ENCODE results near the gene NMT2.

NMT2 gene

DNA sequence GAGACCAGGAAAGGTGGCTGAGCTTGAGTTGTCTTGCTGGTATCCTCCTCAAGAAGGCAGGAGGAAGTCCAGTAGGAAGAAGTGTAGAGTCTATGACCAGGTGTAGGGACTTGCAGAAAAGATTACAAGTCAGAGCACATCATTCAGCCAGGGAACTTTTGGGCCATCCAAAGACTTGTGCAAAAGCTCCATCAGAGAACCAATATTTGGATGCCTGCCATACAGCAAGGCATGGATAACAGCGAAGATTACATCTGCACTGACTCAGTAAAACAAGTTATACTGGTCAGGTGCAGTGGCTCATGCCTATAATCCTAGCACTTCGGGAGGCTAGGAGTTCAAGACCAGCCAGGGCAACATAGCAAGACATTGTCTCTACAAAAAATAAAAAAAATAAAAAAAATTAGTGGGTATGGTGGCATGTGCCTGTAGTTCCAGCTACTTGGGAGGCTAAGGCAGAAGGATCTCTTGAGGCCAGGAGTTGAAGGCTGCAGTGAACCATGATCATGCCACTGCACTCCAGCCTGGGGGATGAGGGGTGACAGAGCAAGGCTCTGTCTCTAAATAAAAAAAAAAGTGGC, 13.2 kb upstream of the NMT2 start:
- no peak for DNase-seq (ENCODE audit: extremely low read depth in 1 of 2, low read depth in 1 of 2)

DNA sequence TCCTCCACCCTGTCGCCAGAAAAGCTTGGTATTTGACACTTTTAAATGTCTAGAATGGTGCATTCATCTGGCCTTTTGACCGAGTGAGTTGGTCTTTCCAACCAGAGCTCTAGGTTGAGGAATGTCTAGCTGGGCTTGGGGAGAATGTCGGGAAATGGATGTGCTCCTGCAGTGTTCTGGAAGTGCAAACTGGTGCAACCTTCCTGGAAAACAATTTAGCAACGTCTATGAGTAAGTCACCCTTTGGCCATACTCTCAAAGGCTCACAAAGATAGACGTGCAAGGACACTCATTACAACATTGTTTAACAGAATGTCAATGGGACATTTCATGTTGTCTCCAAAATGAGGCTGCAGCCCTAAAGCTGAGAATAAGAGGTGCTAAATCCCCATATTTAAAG, 12.2 kb upstream of the NMT2 start:
- no peak for DNase-seq (ENCODE audit: extremely low read depth in 1 of 2, low read depth in 1 of 2)

DNA sequence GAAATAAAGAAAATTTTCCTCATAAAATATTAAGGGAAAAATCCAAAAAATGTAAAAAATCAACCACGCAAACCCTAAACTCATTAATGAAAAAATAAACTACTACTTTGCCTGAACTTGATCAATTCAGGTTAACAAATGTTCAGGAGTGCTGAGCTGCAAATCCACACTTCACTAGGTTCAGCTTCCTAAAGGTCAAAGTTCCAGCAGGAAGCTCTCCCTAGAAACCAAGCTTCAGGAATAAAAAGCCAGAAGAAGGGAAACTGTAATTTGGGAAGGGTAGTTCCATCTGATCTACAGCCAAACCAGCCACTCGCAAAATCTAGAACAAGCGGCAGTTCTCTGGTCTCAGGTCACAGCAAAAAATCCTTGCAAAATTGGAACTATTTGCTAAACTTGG, 7.8 kb upstream of the NMT2 start:
- no peak for DNase-seq (ENCODE audit: extremely low read depth in 1 of 2, low read depth in 1 of 2)

DNA sequence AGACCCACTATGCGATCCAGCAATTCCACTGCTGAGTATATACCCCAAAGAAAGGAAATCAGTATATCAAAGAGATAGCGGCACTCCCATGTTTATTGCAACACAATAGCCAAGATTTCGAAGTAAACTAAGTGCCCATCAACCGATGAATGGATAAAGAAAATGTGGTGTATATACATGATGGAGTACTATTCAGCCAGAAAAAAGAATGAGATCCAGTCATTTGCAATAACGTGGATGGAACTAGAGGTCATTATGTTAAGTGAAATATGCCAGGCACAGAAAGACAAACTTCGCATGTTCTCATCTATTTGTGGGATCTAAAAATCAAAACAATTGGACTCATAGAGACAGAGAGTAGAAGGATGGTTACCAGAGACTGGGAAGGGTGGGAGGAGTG, 7.1 kb upstream of the NMT2 start:
- DNase-seq (ENCODE audit: extremely low read depth in 1 of 2, low read depth in 1 of 2): no peak

DNA sequence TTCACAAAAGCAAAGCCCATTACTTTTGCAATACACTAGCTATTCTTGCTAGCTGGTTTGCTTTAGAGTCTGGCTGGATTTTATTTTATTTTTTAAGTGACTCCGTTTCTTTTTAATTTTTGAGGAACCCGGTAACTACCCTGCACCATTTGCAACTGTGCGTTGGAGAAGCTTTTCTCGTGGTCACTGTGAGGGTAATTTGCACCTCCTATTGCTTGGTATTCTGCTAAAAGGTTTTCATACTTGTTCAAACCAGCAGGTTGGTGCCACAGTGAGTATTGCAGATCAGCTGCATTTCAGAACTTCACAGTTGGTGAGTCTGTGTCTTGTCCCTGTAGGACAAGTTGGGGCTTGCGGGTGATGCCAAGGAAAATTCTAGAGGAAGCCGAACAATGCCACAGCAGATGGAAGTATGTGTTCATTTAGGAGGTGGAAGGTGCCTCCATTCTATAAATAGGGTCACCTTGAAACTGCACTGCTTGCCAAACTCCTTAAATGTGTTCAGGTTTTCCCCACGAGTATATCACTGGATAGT, 3.9 kb upstream of the NMT2 start:
- DNase-seq (ENCODE audit: extremely low read depth in 1 of 2, low read depth in 1 of 2): no peak

DNA sequence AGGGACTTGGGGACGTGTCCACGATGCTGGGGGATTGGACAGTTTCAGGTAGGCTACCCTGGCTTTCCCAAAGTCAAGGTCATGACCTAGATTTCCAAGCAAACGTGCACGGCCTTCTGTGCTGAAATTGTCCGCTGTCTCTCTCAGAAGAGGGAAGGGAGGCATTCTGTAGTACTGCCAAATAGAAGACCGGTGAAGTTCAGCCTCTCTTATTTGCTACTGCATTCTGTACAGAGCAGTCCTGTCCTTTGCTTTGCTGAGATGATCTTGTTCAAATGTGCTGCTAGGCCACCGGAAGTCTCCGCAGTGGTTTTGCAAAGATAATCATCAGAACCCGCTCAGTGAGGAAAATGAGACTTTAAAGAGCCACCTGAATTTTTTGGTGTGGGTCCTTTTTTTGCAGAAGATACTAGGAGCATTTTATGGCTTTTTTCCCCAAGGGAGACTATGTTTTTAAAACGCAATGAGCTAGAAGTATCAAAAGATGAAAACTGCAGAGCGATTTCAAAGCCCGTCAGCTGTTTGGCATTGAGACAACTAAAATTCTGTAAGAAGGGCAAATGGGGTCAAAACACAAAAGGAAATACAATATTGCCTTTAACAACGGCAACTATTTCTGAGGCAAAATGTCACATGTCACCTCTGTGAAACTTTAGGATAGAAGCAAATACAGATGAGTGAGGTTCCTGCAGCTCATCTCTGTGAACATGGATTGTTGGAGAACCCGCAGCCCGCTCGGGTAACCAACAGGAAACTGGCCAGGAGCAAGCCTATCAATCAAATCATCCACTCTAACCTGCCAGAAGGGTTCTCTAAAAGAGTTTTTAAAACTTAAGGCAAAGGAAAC, 1.3 kb upstream of the NMT2 start:
- DNase-seq (ENCODE audit: extremely low read depth in 1 of 2, low read depth in 1 of 2): peak in 1 of 2 donors; percentile 23

DNA sequence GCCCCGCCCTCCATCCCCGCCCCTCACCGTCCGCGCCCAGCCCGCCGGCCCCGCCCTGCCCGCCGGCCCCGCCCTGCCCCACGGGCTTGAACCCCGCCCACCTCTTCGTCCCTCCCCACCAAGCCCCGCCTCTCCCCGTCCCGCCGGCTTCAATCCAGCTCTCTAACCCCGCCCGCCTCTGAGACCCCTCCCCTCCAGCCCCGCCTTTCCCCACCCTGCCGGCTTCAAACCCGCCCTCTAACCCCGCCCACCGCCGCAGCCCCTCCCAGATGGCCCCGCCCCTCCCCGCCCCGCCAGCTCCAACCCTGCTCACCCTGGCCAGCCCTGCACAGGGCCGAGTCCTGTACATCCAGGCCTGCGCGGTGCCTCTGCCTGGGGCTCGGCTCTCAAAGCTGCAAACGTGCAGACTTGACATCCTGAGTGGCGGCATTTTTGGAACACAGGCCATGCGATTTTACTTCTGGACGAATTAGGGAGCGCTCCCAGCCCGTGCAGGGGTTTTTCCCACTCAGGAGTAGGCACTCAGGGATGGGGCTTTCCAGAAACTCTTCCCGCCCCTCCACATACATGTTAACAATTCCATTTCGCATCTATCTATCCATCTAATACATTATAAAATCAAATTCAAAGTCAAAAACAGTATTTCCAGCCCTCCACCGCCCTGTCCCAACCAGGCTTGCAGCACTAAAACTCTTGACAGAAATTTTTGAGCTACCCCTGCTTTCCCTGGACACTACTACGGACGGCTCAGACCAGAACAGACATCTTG, 477 bp upstream of the NMT2 start:
- DNase-seq (ENCODE audit: extremely low read depth in 1 of 2, low read depth in 1 of 2): peak; percentile 95 to 97

DNA sequence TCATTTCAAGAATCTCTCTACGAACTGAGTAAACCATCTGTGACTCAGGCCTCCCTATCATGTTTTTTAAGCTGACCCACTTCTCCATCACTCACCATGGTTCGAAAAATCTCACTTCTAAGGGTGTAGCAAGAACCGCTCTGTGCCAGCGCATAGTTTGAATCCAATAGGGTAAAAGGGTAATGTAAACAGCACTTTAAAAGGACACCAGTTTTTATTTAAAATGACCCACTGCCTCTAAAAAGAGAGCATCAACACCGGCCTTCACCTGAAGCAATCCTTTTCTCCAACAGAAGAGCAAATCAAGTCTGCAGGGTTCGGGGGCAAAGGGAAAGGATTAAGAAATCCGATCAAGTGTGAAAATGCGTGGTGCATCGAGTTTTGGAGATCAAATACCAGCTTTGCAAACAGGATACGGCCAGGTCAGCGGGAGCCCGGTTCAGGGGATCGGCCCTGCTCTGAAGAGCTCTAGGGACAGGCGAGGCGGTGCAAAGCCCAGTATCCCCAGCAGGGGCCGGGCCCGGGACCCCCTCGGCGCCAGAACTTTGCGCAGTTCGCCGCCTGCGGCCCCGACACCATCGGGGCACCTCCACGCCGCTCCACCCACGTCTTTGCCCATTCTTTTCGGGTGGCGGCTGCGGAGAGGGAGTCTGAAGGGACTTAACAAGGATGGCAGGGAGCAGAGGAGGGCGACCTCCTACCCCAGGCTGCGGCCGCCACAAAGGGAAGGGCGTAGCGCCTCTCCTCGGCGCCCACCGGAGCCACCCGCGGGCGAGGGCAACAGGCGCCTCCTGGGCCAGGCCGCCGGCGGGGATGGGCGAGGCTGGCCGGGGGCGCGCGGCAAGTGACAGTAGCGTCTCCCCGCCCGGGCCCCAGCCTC, 842 bp downstream of the NMT2 start:
- DNase-seq (ENCODE audit: extremely low read depth in 1 of 2, low read depth in 1 of 2): peak in 1 of 2 donors; percentile 11

DNA sequence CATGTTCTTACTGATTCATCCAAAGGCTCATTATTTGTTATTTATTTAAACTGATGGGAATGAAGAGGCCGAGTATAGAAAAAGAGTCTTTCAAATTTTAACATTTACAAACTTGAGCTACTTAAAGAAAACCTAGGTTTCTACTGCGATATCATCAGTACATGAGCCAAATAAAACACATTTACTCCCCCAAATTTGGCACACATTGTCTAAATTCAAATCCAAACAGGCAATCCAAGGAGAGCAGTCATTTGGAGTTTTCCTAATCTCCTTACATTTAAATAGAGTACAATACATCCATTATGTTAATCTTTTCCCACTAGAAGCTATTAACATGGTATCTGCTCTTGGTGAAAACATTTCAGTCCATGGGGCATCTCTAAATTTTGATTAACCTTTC, 2.2 kb downstream of the NMT2 start:
- DNase-seq (ENCODE audit: extremely low read depth in 1 of 2, low read depth in 1 of 2): no peak

DNA sequence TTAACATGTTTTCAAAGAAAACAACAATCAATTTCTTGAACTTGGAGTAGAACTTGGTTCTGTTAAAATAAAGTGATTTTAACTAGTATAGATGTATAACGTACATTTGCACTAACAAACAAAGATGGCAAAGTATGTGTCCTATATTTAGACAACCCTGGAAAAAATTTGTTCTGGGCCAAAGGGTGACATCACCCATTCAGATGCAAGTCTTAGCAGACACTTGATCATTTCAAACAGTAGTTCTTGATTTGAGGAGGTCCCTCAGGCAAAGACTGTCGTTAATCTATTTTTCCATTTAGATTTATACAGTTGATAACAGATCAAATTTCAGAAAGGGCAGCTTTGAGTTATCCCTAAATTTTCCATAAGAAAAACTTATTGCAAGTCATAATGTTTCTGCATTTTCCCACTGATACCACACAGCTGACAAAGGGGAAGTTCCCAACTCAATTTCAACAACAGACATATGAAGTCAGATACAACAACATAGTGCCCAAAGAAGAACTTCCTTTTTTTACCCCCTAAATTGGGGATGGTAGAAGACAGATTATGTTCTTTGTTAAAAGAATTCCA, 5.2 kb downstream of the NMT2 start:
- no peak for DNase-seq (ENCODE audit: extremely low read depth in 1 of 2, low read depth in 1 of 2)

DNA sequence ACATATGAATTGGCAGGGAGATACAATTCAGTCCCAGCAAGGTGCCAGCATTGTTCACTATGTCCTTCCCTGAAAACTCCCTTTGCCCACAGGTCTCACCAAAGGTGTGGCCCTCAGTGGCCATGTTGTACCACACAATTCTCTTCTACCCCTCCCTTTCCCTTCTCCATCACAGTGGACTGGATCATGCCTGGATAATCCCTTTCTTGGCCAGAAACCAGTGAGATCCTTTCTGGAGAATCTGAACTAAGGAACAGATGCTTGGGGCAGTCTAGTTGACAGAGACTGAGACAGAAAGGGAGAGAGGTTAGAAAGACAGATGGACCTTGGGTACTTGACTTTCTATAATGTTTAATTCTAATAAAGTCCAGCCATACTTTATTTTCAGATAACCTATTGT, 9.5 kb downstream of the NMT2 start:
- no peak for DNase-seq (ENCODE audit: extremely low read depth in 1 of 2, low read depth in 1 of 2)

DNA sequence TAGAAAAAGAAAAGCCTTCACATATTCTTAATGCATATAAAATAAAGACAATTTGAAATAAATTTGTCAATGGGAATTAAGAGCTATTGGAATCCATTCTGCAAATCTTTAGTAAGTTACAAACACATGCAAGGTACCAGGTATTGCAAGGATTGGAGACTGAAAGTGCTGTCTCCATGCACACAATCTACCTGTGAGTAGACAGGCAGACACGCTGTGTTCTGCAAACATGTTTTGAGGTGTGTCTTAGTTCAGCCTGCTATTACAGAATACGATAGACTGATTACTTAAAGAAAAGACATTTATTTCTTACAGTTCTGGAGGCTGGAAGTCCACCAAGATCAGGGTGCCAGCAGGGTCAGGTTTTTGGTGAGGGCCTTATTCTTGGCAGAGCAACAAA, 10.0 kb downstream of the NMT2 start:
- no peak for DNase-seq (ENCODE audit: extremely low read depth in 1 of 2, low read depth in 1 of 2)

DNA sequence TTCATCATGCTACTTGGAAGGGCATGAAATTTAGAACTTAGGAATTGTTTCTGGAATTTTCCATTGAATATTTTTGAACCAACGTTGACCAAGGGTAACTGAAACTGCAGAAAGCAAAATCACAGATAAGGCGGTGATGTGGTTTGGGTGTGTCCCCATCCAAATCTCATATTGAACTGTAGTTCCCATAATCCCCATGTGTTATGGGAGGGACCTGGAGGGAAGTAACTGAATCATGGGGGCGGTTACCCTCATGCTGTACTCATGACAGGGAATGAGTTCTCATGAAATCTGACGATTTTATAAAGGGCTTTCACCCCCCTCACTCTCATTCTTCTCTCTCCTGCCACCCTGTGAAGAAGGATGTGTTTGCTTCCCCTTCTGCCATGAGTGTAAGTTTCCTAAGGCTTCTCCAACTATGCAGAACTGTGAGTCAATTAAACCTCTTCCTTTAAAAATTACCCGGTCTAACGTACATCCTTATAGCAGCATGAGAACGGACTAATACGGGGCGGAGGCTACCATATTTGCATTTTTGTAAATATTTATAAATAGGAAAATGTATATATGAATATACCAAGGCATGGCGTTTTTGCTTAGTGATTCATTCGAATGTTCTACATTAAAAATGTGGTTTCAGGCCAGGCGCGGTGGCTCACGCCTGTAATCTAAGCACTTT, 12.4 kb downstream of the NMT2 start:
- DNase-seq (ENCODE audit: extremely low read depth in 1 of 2, low read depth in 1 of 2): no peak

DNA sequence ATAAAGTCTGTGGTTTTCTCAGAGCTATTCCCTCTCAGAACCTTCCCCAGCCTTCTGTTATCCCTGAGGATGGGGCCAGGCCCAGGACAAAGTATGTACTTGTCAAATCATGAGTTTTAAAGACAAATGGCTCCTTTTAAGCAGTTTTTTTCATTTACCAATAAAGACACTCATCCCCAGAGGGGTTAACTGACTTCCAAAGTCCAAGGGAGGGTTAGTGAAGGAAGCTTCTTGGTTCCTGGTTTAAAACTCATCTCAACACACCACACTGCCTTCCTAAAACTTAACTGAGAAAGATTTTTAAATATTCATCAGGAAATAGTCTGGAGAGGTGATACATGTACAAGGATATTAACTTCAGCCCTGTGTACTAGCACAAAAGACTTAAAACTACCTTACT, 15.9 kb downstream of the NMT2 start:
- no peak for DNase-seq (ENCODE audit: extremely low read depth in 1 of 2, low read depth in 1 of 2)

DNA sequence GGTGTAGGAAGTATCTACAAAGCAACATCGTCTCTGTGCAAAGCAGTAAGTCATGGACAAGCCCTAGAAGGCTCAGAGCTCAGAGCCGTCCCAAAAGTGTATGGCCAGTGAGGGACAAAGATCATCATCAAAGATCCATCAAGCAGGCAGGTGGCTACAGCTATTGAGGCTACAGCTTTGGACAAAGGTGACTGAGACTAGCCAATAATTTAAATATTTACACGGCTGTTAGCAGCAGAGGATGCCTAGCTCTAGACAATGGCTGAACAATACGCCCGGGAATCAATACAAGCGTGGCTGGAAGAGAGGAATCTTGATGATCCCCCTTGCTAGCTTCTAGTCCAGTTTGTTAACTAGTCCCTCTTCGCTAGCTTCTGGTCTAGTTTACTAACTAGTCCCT, 17.9 kb downstream of the NMT2 start:
- no peak for DNase-seq (ENCODE audit: extremely low read depth in 1 of 2, low read depth in 1 of 2)

DNA sequence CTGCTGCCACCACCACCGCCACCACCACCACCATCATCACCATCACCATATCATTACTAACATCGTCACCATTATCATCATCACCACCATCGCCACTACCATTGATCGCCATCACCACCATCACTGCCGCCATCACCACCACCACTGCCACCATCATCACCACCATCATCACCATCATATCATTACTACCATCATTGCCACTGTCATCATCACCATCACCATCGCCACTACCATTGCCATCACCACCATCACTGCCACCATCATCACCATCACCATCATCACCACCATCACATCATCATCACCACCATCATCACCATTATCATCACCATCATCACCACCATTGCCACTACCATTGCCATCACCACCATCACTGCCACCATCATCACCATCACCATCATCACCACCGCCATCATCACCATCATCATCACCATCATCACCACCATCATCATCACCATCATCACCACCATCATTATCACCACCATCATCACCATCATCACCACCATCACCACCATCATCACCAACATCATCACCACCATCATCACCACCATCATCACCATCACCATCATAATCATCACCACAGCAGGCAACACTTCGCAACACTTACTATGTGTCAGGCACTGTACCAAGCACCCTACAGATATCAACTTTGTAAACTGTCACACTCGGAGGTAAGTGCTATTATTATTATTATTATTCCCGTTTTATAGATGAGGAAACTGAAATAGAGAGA, 19.3 kb downstream of the NMT2 start:
- DNase-seq (ENCODE audit: extremely low read depth in 1 of 2, low read depth in 1 of 2): no peak

DNA sequence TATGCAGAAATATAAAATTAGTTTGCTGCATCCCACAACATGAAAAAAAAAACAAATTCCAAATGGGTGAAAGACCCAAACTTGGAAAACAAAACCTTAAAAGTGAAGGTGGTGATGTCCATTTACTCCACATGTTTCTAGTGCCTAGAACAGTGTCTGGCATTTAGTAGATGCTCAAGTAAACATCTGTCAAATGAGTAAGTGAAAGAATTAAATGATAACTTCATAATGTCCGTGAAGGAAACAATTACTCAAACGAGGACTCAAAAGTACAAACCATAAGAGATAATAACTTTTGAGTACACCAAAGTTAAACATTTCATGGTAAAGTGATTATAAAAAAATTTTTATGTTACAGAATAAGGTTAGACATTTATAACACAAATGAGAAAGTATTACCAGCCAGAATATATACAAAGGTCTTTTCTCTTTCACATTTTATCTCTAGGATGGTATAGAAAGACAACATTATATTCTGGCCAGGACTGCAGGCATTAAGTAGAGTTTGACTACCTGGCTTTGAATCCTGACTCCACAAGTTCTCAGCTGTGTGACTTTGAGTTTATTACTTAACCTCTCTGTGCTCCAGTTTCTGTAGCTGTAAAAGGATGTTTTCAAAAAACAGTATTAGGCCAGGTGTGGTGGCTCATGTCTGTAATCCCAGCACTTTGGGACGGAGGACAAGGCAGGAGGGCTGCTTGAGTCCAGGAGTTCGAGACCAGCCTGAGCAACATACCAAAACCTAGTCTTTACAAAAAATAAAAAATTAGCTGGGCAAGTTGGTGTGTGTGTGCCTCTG, 20.7 kb downstream of the NMT2 start:
- no peak for DNase-seq (ENCODE audit: extremely low read depth in 1 of 2, low read depth in 1 of 2)

DNA sequence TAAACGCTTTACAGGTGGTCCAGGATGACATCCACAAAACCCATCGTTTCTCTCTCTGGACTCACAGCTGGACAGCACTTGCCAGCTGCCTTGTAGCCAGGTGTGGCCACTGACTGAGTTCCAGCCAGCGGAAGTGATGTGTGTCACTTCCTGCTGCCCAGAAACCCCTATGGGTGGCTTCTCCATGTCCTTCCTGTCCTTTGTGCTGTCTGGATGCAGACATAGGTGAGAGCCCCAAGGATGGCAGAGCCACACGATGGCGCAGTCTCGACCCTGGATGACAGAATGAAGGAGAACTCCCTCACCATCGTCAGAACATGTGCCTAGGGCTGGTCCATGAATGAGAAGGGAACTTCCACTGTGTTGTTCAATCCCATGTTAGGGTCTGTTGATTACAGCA, 22.1 kb downstream of the NMT2 start:
- DNase-seq (ENCODE audit: extremely low read depth in 1 of 2, low read depth in 1 of 2): no peak

Measured in activated CD8-positive, alpha-beta memory T cell treated with anti-CD3 and anti-CD28 coated beads for 1 hour (primary cell).